IMR-90 (cell line): ENCODE data around the gene PPFIA2. TPM values are rescaled to one million over a fixed set of nuclear protein-coding genes. Genes with fewer than 3 reads are reported as not detected.

ENCODE experiments used
- ATAC-seq: fragments of 200-7000 bp; cut with Tn5 transposase; 2 replicates; pipeline ENCODE4 v1.9.1; 2020; ENCODE audit warnings: low read depth, mild to moderate bottlenecking, moderate library complexity
- BruUV-seq: library from RNA; stranded (reverse); fragments of 400-500 nt; replicated peaks from 2 replicates; lab custom pipeline; 2021; lab: Mats Ljungman, UMichigan
- CTCF ChIA-PET: fragments of 300-600 bp; formaldehyde crosslinking; extraction: SDS; loops from one replicate; lab custom pipeline; 2021; ENCODE audit warnings: antibody characterized with exemption; lab: Yijun Ruan, JAX
- POLR2A ChIA-PET: fragments of 300-600 bp; sonication (Branson Sonifier 250); formaldehyde crosslinking; loops from one replicate; lab custom pipeline; 2022; ENCODE audit warnings: antibody characterized with exemption; ENCODE audit not compliant: unreplicated experiment; lab: Charles Lee
- DNase-seq: peaks from one replicate; pipeline ENCODE4 v3.0.0; 2013
- H2AFZ ChIP-seq: replicated peaks from 2 replicates; pipeline ENCODE3; 2013; ENCODE audit warnings: low read length, mild to moderate bottlenecking; ENCODE audit not compliant: poor library complexity
- H2AK5ac ChIP-seq: 2 replicates; pipeline ENCODE4 v1.6.1; 2013; ENCODE audit warnings: low read depth, low read length, inconsistent platforms
- H2AK9ac ChIP-seq: replicated peaks from 2 replicates; pipeline ENCODE3; 2013; ENCODE audit warnings: mild to moderate bottlenecking, low read depth, low read length, moderate library complexity; ENCODE audit not compliant: poor library complexity
- H2BK120ac ChIP-seq: 2 replicates; pipeline ENCODE4 v1.6.1; 2013; ENCODE audit warnings: low read depth, low read length, inconsistent platforms
- H2BK15ac ChIP-seq: 3 replicates; pipeline ENCODE4 v1.6.1; 2013; ENCODE audit warnings: low read depth, low read length, inconsistent platforms
- H2BK20ac ChIP-seq: 2 replicates; pipeline ENCODE4 v1.6.1; 2013; ENCODE audit warnings: low read depth, mild to moderate bottlenecking, inconsistent platforms, low read length, moderate library complexity
- H2BK5ac ChIP-seq: 2 replicates; pipeline ENCODE4 v1.6.1; 2013; ENCODE audit warnings: mild to moderate bottlenecking, low read depth, low read length, inconsistent platforms; ENCODE audit not compliant: poor library complexity, severe bottlenecking
- H3K14ac ChIP-seq: replicated peaks from 2 replicates; pipeline ENCODE4 v1.6.1; 2013; ENCODE audit warnings: low read depth, low read length, inconsistent platforms
- H3K18ac ChIP-seq: 2 replicates; pipeline ENCODE4 v1.6.1; 2013; ENCODE audit warnings: low read depth, low read length, control low read depth
- H3K23ac ChIP-seq: 2 replicates; pipeline ENCODE4 v1.6.1; 2013; ENCODE audit warnings: low read depth, low read length, inconsistent platforms
- H3K27ac ChIP-seq: 2 replicates; pipeline ENCODE4 v1.5.1; 2013; ENCODE audit warnings: mild to moderate bottlenecking, control low read depth, low read length; ENCODE audit not compliant: insufficient read depth
- H3K27me3 ChIP-seq: 2 replicates; pipeline ENCODE4 v1.6.1; 2013; ENCODE audit warnings: low read length; ENCODE audit not compliant: control insufficient read depth, insufficient read depth
- H3K36me3 ChIP-seq: 2 replicates; pipeline ENCODE4 v1.6.1; 2013; ENCODE audit warnings: low read length, mixed read lengths; ENCODE audit not compliant: control insufficient read depth, insufficient read depth
- H3K4ac ChIP-seq: 2 replicates; pipeline ENCODE4 v1.6.1; 2013; ENCODE audit warnings: low read depth, low read length, inconsistent platforms
- H3K4me1 ChIP-seq: 2 replicates; pipeline ENCODE4 v1.6.1; 2013; ENCODE audit warnings: low read length, mixed read lengths; ENCODE audit not compliant: control insufficient read depth, insufficient read depth
- H3K4me2 ChIP-seq: 2 replicates; pipeline ENCODE4 v1.6.1; 2013; ENCODE audit warnings: low read depth, mild to moderate bottlenecking, control low read depth, low read length, moderate library complexity
- H3K4me3 ChIP-seq: 2 replicates; pipeline ENCODE4 v1.5.1; 2013; ENCODE audit warnings: low read depth, mild to moderate bottlenecking, control low read depth, low read length, moderate library complexity; ENCODE audit not compliant: insufficient read depth
- H3K56ac ChIP-seq: 2 replicates; pipeline ENCODE4 v1.6.1; 2013; ENCODE audit warnings: low read length, inconsistent platforms; ENCODE audit not compliant: insufficient read depth; ENCODE audit errors: extremely low read depth
- H3K79me1 ChIP-seq, 2 experiments: 2 replicates each; pipeline ENCODE4 v1.6.1; 2013; ENCODE audit warnings: low read length in 2 of 2, inconsistent platforms in 1 of 2, low read depth in 1 of 2
- H3K9ac ChIP-seq: 2 replicates; pipeline ENCODE4 v1.6.1; 2013; ENCODE audit warnings: low read depth, low read length, control low read depth
- H3K9me1 ChIP-seq: 2 replicates; pipeline ENCODE4 v1.6.1; 2013; ENCODE audit warnings: low read length, inconsistent platforms; ENCODE audit not compliant: insufficient read depth
- H3K9me3 ChIP-seq: 2 replicates; pipeline ENCODE4 v1.6.1; 2013; ENCODE audit warnings: low read length; ENCODE audit not compliant: control insufficient read depth, insufficient read depth
- H4K20me1 ChIP-seq: 2 replicates; pipeline ENCODE4 v1.6.1; 2013; ENCODE audit warnings: low read length, inconsistent platforms; ENCODE audit not compliant: insufficient read depth
- H4K5ac ChIP-seq: 2 replicates; pipeline ENCODE4 v1.6.1; 2013; ENCODE audit warnings: mild to moderate bottlenecking, low read depth, low read length, control low read depth
- H4K8ac ChIP-seq, 2 experiments: 2 replicates each; pipeline ENCODE4 v1.6.1; 2013; ENCODE audit warnings: low read depth in 2 of 2, low read length in 2 of 2, control low read depth in 1 of 2, inconsistent platforms in 1 of 2
- H4K91ac ChIP-seq: 2 replicates; pipeline ENCODE4 v1.6.1; 2013; ENCODE audit warnings: low read depth, low read length, inconsistent platforms; ENCODE audit not compliant: insufficient read depth
- BHLHE40 ChIP-seq: fragments of 150-350 bp; IDR thresholded peaks from 2 replicates; pipeline ENCODE4 v1.6.1; 2016; ENCODE audit warnings: mild to moderate bottlenecking, low read depth, low read length
- CEBPB ChIP-seq: IDR thresholded peaks from 2 replicates; pipeline ENCODE4 v1.6.1; 2012; ENCODE audit warnings: low read depth, low read length, improper control_type of control experiment
- CHD1 ChIP-seq: IDR thresholded peaks from 2 replicates; pipeline ENCODE4 v1.6.1; 2012; ENCODE audit warnings: low read depth, low read length, improper control_type of control experiment
- MAZ ChIP-seq: IDR thresholded peaks from 2 replicates; pipeline ENCODE4 v1.6.1; 2012; ENCODE audit warnings: low read depth, mild to moderate bottlenecking, low read length, improper control_type of control experiment, moderate library complexity, borderline replicate concordance
- MXI1 ChIP-seq: IDR thresholded peaks from 2 replicates; pipeline ENCODE4 v1.6.1; 2012; ENCODE audit warnings: low read depth, mild to moderate bottlenecking, low read length, moderate library complexity, borderline replicate concordance
- RAD21 ChIP-seq: IDR thresholded peaks from 2 replicates; pipeline ENCODE4 v1.6.1; 2012; ENCODE audit warnings: low read length, improper control_type of control experiment
- RCOR1 ChIP-seq: IDR thresholded peaks from 2 replicates; pipeline ENCODE4 v1.6.1; 2012; ENCODE audit warnings: mild to moderate bottlenecking, low read length, improper control_type of control experiment; ENCODE audit not compliant: insufficient replicate concordance
- USF2 ChIP-seq: fragments of 150-350 bp; IDR thresholded peaks from 2 replicates; pipeline ENCODE4 v1.6.1; 2017; ENCODE audit warnings: mild to moderate bottlenecking, antibody characterized with exemption, low read length, low read depth
- WGBS, 2 experiments: methylation state at CpG; one replicate each; pipeline versions ENCODE4 v1.1.5 to v1.1.7; 2013; ENCODE audit warnings: missing lambda C conversion rate in 2 of 2; ENCODE audit not compliant: insufficient read length in 1 of 2; ENCODE audit errors: extremely low coverage in 2 of 2; 5-methylcytosine and 5-hydroxymethylcytosine counted together
- dilution Hi-C: fragments of 300-500 bp; cut with HindIII; formaldehyde crosslinking; loops from one replicate; pipeline ENCODE4 v1.14.3; 2018; ENCODE audit warnings: low sequenced_read_pairs; ENCODE audit not compliant: unreplicated experiment
- in situ Hi-C: fragments of 300-500 bp; cut with MboI; formaldehyde crosslinking; loops from 3 replicates; pipeline ENCODE4 v1.14.3; 2019; ENCODE audit warnings: low sequenced_read_pairs, inconsistent platforms, mixed read lengths
- intact Hi-C: fragments of 100-400 bp; cut with micrococcal nuclease; formaldehyde crosslinking; loops from 2 replicates; pipeline ENCODE4 v1.10.0; 2022
- polyA plus RNA-seq, 3 experiments: library from polyadenylated mRNA; depleted of rRNA; stranded (reverse); fragments of >200 nt; gene quantifications; 2 replicates each; pipeline ENCODE4 v1.2.3, GENCODE V29; 2012; ENCODE audit warnings: low replicate concordance in 1 of 3
- total RNA-seq: library from RNA; depleted of rRNA; stranded (reverse); fragments of >200 nt; gene quantifications from 2 replicates; pipeline ENCODE4 v1.2.3, GENCODE V29; 2012
- TF ChIP-seq, protein P1 (sequence below): conservative IDR thresholded peaks from 2 replicates; pipeline ENCODE4 v1.5.1; 2012; ENCODE audit warnings: mild to moderate bottlenecking, low read depth, low read length, improper control_type of control experiment

The PPFIA2 gene
- total and polyA plus RNA-seq, 2 of the 4 experiments (the other 2 are of a cell fraction) = 0.29 to 1.3 TPM

DNA sequence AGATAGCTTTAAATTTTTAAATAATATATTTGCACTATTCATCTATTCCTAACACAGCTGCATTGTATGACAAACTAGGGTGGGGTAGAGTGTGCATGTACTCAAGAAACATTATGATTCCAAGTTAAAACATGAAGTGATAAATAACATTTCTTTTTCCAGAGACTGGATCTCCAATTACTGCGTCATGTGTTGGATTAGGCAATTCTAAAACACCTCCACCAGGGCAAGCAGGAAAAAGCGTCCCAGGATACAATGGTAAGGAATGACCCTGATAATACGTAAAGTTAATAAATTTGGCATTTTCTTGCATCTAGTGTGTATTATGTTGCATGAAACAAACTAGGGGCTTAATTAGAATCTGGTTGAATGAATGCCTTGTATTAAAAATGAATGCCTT lies 542.4 kb downstream of the PPFIA2 start:
- H4K8ac ChIP-seq = no peak overlapping the region
- H2AK9ac ChIP-seq = no peak overlapping the region
- H3K56ac ChIP-seq = no peak overlapping the region
- H3K9ac ChIP-seq = no peak overlapping the region
- H3K27me3 ChIP-seq = no peaks in the 10 kb centered on the region
- no peak overlapping the region for H4K5ac ChIP-seq
- no TSS peak for BruUV-seq
- ChIA-PET POLR2A (no interaction called here), CTCF (no interaction called here)
- H2AK5ac ChIP-seq = no peak overlapping the region
- no peak overlapping the region for H2BK20ac ChIP-seq
- H4K91ac ChIP-seq = no peak overlapping the region
- H3K9me3 ChIP-seq = no peaks in the 10 kb centered on the region
- no peaks in the 10 kb centered on the region for H3K36me3 ChIP-seq
- H3K4me2 ChIP-seq = no peak overlapping the region
- H3K23ac ChIP-seq = no peak overlapping the region
- no peaks in the 10 kb centered on the region for H3K79me1 ChIP-seq
- dilution Hi-C loops = no loop called here
- no peaks in the 10 kb centered on the region for H4K20me1 ChIP-seq
- no peak overlapping the region for H3K18ac ChIP-seq
- TF ChIP-seq USF2 (no peak), RAD21 (no peak), MXI1 (no peak), RCOR1 (no peak), CEBPB (no peak), BHLHE40 (no peak), MAZ (no peak), CHD1 (no peak)
- TF ChIP-seq, protein P1, sequence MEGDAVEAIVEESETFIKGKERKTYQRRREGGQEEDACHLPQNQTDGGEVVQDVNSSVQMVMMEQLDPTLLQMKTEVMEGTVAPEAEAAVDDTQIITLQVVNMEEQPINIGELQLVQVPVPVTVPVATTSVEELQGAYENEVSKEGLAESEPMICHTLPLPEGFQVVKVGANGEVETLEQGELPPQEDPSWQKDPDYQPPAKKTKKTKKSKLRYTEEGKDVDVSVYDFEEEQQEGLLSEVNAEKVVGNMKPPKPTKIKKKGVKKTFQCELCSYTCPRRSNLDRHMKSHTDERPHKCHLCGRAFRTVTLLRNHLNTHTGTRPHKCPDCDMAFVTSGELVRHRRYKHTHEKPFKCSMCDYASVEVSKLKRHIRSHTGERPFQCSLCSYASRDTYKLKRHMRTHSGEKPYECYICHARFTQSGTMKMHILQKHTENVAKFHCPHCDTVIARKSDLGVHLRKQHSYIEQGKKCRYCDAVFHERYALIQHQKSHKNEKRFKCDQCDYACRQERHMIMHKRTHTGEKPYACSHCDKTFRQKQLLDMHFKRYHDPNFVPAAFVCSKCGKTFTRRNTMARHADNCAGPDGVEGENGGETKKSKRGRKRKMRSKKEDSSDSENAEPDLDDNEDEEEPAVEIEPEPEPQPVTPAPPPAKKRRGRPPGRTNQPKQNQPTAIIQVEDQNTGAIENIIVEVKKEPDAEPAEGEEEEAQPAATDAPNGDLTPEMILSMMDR = no peak
- in situ Hi-C loops = no loop called here
- H3K4me3 ChIP-seq = no peak overlapping the region
- no peak overlapping the region for H3K14ac ChIP-seq
- H2BK15ac ChIP-seq = no peak overlapping the region
- no peak overlapping the region for H2AFZ ChIP-seq
- H3K27ac ChIP-seq = no peak overlapping the region
- no CpG with 5 or more reads among the region's 3 CpGs for WGBS, 2 experiments
- intact Hi-C loops = no loop called here
- H2BK120ac ChIP-seq = no peak overlapping the region
- ATAC-seq = no peak
- no peaks in the 10 kb centered on the region for H3K9me1 ChIP-seq
- H2BK5ac ChIP-seq = no peak overlapping the region
- H3K4ac ChIP-seq = no peak overlapping the region
- DNase-seq = no peak
- H3K4me1 ChIP-seq = no peaks in the 10 kb centered on the region
